A172 (cell line): ENCODE measurements around the gene HSPA6. TPM values are rescaled to one million over a fixed set of nuclear protein-coding genes. Genes with fewer than 3 reads are reported as not detected.
A peak's percentile ranks its signal among the peaks of the same experiment; 100 is the strongest.
"Not testable (repeated sequence)": the region's sequence is repeated elsewhere in the genome, so short reads cannot be mapped to it uniquely, and the experiment has no call there.

Experiments
- DNase-seq: peaks from one replicate; pipeline ENCODE4 v3.0.0-alpha.2; 2015; ENCODE audit warnings: low spot score
- total RNA-seq: library from RNA; depleted of rRNA; stranded (reverse); fragments of >200 nt; shearing (Covaris generic); gene quantifications from 2 replicates; pipeline ENCODE4 v1.2.3, GENCODE V29; 2014

HSPA6 gene
- total RNA-seq, 1 experiment from 2014 or later: 1.7 TPM

GRCh38 chr1:161503394-161503748, 21.0 kb upstream of the HSPA6 start:
- no peak for DNase-seq

DNA sequence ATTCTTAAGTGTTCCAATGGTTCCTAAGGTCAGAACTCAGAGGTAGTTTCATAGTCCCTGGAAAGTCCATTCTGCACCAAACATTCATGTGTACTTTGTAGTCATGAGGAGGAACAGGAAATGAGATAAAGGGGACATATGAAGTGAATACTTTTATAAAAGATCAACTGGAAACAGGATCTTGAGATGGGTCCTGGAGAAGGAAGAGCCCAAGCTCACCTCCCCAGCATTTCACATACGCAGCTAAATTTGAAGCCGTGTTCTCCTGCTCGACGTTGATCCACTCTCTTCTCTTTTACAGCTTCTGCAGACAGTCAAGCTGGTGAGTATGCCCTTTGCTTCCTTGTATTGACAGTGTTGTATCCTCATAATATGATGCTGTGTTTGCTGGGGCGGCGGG, 18.7 kb upstream of the HSPA6 start:
- DNase-seq: no peak

- DNase-seq: no peak
Observed at GRCh38 chr1:161506336-161507223, 17.8 kb upstream of the HSPA6 start.

- no peak for DNase-seq
Observed at GRCh38 chr1:161510477-161510876, 13.9 kb upstream of the HSPA6 start.

GRCh38 chr1:161511018-161511755, 13.2 kb upstream of the HSPA6 start:
- DNase-seq: no peak

DNA sequence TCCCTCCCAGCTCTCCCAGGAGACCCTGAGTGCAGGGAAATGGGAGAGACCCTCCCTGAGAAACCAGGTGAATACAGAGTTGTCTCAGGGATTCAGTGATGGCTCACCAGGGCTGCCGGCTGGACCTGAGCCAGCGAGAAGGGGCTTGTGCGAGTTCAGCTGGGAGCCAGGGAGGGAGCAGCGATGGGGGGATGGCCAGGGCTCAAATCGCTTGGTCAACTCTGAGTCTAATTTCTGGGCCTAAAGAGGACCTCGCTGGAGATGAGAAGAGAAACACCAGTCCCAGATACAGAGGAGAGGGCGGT, 12.6 kb upstream of the HSPA6 start:
- DNase-seq: no peak

DNA sequence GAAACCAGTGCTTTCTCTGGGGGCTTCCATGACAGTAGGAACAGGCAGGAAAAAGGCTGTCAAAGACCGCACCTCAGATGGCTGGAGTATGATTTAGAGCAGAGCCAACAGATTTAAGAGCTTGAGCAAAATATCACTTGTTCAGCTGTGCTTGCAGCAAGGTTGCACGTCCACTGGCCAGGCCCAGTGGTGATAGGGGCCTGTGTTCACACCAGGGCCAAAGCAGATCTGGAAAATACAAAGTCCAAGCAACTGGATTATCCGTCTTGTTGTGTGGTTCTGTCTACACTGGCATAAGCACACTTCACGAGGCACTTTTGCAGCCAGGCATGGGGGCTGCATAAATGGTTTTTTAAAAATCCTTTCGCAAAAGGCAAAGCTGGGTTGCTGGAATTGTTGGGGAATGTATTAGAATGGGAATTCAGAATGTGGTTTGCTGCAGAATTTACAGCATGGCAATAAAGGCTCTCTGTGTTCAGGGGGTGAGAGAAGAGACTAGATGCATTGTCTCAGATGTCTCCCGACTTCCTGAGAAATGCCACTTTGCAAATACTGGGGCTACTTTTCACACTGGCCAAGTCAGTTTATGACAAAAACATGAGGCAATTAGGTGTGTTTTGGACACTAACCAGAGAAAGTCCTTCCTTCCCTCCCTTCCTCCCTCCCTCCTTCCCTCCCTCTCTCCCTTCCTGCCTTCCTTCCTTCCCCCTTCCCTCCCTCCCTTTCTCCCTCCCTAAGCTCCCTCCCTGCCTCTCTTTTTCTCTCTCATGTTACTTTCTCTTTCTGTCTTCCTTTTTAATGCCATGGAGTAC, 11.5 kb upstream of the HSPA6 start:
- not testable (repeated sequence) for DNase-seq

DNA sequence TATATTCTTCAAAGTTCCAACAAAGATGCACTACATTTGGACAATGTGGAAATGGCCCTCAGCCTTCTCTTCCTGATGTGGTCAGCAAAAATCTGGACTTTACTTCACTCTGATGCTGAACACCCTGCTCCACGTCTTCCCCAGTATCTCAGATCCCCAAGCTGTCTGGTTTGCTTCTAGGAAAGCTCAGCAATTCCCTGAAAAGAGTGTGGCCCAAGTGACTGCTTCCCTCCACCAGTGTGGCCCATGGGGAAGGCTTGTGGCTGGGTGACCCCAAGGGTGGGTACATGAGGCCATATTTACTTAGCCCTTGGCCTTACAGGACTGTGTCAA, 10.9 kb upstream of the HSPA6 start:
- not testable (repeated sequence) for DNase-seq

DNA sequence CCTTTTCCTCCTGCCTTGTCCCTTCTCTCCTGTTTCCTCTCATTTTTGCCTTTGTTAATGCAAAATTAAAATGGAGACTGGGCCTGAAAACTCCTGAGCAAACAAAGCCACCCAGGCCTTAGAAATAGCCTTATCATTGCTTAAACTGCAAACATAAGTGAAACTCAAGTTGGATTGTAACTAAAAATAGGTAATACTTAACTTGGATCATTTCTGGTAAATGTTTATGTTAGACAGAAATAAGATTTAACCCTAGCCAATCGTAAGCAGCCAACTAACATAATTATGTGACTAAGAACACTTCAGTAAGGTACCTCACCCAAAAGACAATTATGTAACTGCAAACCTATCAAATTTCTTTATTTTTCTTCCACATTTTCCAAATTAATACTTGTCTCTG, 10.4 kb upstream of the HSPA6 start:
- DNase-seq: not testable (repeated sequence)

DNA sequence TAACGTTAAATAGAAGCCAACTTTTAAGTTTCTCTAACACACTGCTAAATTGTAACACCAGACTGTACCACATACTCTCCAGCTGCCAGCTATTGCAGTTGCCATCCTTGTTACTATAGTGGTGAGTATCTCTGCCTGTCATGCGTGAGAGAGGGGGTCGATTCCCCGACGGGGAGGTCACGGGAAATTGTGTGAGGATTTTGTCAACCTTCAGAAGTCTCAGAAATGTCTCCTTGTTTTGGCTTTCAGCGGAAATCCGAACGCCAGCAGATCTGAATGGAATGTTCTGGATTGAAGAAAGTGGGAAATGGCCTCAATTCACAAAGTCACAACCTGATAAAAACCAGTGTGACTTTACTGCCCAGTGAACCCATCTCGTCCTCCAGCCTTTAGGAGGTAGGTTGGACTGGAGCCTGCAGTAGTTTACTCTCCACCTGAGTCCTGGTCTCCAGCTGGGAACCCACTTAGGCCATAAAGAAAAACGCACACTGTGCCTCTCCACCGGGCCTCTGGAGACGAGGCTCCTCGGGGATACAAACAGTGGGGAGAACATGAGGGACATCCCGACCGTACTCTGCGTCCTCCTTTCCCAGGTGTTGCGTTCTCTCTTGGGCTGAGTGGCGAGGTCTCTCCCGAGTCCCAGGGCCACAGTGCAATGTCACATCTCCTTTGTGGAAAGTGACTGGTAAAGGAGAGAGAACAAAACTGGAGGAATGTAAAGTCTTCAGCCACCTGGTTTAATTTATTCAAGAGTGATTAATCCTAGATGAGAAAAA, 1.1 kb upstream of the HSPA6 start:
- DNase-seq: not testable (repeated sequence)

DNA sequence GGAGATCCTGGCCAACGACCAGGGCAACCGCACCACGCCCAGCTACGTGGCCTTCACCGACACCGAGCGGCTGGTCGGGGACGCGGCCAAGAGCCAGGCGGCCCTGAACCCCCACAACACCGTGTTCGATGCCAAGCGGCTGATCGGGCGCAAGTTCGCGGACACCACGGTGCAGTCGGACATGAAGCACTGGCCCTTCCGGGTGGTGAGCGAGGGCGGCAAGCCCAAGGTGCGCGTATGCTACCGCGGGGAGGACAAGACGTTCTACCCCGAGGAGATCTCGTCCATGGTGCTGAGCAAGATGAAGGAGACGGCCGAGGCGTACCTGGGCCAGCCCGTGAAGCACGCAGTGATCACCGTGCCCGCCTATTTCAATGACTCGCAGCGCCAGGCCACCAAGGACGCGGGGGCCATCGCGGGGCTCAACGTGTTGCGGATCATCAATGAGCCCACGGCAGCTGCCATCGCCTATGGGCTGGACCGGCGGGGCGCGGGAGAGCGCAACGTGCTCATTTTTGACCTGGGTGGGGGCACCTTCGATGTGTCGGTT, 477 bp downstream of the HSPA6 start:
- DNase-seq: not testable (repeated sequence)

- DNase-seq: not testable (repeated sequence)
Observed at GRCh38 chr1:161525321-161525720, 981 bp downstream of the HSPA6 start.

GRCh38 chr1:161525918-161526317, 1.6 kb downstream of the HSPA6 start:
- DNase-seq: not testable (repeated sequence)

- DNase-seq: not testable (repeated sequence)
Observed at GRCh38 chr1:161528550-161528949, 4.2 kb downstream of the HSPA6 start.

GRCh38 chr1:161529463-161530104, 5.2 kb downstream of the HSPA6 start:
- peak; percentile 33 for DNase-seq

- peak; percentile 81 for DNase-seq
Observed at GRCh38 chr1:161530158-161530557, 5.8 kb downstream of the HSPA6 start.

DNA sequence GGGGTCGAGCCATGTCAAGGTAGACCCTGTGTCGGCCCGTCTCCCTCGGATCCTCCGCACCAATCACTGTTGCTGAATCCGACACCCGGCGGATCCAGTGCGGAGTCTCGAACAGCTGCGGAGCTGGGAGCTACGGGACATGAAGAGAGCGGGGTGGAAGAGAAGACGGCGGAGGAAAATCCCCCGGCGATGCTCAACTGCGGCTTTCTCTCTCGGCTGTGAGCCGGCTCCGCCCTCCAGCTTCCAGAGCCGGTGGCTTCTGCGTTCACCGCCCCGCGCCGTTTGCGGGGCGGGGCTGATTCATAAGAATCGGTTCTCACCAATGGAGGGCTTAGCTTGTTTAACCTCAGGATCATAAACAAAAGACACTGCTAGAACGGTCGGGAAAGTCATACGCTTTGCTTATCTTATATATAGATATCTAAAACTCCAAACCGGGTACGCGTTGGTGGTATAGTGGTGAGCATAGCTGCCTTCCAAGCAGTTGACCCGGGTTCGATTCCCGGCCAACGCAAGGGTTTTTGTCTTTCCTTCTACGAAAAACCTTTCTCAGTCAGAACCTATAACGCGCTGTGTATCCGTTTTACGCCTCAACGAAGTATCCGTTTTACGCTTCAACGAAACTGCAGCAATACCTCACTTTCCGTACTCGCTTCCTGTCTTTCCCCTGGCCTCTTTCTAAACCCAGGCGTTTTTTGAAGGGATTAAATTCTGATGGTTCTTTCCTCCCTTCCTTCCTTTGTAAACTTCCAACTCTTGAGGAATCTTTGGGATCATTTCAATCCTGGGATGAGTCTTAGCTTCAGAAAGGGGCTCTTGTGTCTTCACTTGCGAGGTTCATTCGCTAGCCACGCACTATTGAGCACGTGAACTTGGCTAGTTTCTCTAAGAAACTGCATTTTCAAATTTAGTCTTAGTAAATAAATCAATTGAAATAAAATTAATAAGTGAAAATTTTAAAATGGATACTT, 6.6 kb downstream of the HSPA6 start:
- peak; percentile 97 for DNase-seq

GRCh38 chr1:161531986-161532643, 7.8 kb downstream of the HSPA6 start:
- DNase-seq: no peak
